ENCODE measurements around the gene METTL27.
"Not testable (repeated sequence)": the region's sequence is repeated elsewhere in the genome, so short reads cannot be mapped to it uniquely, and the experiment has no call there.

GRCh38 chr7:73797176-73797575 is 45.1 kb downstream of the METTL27 start:
- TF ChIP-seq CTCF (conservative IDR thresholded peaks at IDR 0.05 in 1 of 2, IDR thresholded peaks at IDR 0.05 in 1 of 2; ENCODE audit: extremely low read depth in 1 of 2, insufficient read depth in 1 of 2, low read depth in 1 of 2, low read length in 2 of 2); EZH2 (IDR thresholded peaks at IDR 0.05; ENCODE audit: borderline replicate concordance, low read length): not testable (repeated sequence)
